Raji (cell line): ENCODE results near the gene DCBLD2.

ENCODE experiments used
- POLR2A ChIP-seq: IDR thresholded peaks from 2 replicates; pipeline ENCODE4 v1.6.1; 2011; ENCODE audit warnings: low read depth, low read length, control low read depth; ENCODE audit not compliant: insufficient read depth

Gene DCBLD2

DNA sequence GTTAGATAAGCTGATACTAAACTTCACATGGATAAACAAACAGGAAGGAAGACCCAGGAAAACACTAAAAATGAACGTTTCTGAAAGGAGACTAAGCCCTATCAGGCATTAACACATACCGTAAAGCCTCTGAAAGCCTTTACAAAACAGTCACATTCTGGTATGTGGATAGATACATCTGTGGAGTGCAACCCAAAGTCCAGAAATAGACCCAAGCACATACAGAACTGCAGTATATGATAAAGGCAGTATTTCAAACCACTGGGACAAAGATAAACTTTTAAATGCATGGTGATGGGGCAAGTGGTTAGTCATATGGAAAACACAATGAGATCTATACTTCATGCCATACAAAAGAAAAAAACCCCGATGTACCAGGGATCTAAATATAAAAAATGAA lies 26.0 kb downstream of the DCBLD2 start:
- no peak for TF ChIP-seq POLR2A

DNA sequence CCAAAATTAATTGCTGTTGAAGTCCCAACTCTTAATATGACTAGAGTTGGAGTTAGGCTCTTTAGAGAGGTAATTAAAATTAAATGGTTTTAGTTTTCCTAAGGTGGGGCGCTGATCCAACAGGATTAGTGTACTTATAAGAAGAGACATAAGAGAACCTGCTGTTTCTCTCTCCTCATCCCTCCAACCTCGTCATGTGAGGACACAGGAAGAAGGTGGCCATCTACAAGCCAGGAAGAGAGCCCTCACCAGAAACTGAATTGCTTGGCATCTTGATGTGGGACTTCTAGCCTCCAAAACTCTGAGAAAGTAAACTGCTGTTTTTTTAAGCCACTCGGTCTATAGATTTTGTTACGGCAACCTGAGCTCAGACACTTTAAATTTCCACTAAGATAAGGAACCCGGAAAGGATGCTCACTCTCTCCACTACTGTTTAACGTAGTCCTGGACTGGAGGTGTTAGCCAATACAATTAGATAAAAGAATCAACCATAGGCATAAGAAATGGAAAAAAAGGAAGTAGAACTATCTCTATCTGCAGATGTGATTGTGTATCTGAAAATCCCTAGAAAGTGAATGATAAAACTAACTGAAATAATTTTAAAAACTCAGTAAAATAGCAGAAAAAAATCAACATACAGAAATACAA lies 26.8 kb downstream of the DCBLD2 start:
- TF ChIP-seq POLR2A = no peak

DNA sequence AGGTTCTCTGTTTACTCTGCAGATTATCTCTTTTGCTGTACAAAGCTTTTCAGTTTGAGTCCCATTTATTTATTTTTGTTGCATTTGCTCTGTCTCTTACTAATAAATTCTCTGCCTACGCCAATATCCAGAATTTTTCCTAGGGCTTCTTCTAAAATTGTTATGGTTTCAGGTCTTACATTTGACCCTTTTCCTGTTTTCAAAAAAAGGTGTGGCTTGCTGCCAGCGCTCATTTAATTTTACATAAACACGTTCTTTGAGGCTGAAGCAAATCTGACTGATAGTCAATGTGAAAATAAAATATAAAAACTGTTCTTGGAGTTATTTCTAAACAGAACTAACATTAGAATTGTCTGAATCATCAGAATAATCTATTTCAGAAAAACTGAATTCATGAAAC lies 32.1 kb downstream of the DCBLD2 start:
- TF ChIP-seq POLR2A = no peak

DNA sequence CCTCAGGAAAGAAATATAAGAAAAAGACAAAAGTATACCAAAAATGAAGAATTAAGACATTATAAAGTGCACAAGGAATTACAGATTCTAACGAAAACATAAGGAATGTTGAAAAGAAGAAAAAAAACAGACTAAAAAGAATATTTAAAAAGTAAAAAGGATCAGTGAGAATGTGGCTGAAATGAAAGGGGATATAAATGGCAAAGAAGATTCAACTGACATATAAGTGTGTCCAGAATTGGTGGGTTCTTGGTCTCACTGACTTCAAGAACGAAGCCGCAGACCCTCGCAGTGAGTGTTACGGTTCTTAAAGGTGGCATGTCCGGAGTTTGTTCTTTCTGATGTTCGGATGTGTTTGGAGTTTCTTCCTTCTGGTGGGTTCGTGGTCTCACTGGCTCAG lies 44.8 kb downstream of the DCBLD2 start:
- TF ChIP-seq POLR2A = no peak

DNA sequence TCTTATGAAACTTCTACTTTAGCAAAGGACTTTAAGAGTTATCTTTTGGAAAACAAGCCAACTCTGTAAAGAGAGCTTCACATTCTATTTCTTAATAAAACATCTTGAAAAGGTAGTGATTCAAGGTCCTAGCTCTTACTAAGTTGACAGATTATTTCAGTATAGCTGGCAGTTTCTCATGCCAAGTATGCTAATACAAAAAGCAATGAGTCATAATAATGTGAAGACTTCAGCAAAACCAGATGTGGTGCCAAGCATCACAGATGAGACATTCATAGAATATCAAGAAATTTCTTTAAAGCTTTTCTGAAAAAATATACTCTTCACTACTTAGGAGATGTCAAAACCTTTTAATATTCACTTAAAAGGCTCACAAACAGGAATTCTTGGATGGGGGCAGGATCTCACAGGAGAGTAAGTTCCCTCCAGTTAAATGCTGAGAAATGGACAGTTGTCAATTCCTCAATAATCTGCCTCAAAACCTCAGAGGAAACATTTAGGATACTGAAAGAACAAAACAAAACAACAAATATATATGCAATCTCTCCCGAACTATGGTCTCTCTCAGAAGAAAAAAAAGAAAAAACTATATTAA lies 45.6 kb downstream of the DCBLD2 start:
- no peak for TF ChIP-seq POLR2A

DNA sequence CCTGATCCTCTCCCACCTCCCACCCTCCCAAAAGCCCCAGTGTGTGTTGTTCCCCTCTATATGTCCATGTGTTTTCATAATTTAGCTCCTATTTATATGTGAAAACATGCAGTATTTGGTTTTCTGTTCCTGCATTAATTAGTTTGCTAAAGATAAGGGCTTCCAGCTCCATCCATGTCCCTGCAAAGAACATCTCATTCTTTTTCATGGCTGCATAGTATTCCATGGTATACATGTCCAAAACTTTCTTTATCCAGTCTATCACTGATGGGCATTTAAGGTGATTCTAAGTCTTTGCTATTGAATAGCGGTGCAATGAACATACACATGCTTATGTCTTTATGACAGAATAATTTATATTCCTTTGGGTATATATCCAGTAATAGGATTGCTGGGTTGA lies 53.4 kb downstream of the DCBLD2 start:
- TF ChIP-seq POLR2A = no peak

DNA sequence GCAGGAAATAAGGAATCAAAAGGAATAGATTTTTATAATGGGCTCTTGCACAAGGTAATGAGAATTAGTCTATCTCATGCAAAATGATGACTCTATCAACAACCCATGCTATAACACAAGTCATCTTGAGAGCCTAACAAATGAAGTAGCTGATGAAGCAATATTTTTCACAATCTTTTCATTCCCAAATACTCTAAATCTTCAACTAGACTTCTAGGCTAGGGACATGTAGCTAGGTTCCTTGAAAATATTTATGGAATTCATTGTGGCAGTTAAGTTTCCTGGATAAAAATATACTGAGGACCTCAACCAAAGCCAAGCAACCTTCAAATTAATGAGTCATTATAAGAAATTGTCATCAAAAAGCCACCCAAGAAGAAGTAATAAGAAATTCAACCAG lies 55.4 kb downstream of the DCBLD2 start:
- TF ChIP-seq POLR2A = no peak

DNA sequence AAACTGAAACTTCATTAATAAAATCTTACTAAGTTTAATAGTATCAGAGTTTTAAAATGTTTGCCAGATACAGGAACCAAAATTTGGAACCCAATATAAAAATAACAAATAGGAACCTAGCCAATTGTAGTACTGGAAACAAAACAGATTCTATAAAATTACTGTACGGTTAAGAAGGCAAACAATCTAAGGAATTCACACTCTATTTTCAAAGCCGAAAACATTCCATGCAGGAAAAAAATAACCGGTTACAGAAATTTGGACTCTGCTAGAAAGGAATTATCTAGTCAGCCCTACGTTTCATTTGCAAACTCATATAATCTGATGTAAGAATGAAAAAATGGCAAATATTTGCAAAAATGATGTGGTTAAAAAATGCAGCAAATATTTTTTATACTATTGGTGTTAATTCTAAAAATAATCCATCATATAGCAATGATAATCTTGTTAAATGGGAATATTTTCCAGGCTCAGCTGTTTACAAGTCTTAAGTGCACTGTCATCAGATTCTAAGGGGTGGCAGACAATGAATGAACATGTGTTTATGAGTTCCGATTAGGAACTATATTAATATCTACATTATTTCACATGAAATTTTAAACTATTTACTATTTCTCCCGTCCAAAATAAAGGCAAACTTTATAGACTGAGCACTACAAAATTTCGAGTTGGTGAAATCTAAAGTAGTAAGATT lies 58.1 kb downstream of the DCBLD2 start:
- TF ChIP-seq POLR2A = no peak

DNA sequence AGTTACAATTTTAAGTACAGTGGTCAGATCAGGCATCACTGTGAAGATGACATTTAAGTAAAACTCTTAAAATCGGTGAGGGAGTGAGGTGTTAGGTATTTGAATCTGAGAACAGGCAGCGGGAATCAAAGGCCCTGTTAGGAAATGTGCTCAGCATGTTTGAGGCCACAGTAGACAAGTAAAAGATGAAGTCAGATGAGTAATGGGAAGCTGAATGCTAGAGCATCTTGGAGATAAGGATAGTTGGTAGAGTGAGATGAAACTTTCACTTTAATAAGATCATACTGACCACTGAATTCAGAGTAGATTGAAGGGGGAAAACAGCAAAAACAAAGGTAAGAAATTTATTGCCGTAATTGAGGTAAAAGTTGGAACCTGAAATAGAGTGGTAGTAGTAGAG lies 61.6 kb downstream of the DCBLD2 start:
- TF ChIP-seq POLR2A = no peak

DNA sequence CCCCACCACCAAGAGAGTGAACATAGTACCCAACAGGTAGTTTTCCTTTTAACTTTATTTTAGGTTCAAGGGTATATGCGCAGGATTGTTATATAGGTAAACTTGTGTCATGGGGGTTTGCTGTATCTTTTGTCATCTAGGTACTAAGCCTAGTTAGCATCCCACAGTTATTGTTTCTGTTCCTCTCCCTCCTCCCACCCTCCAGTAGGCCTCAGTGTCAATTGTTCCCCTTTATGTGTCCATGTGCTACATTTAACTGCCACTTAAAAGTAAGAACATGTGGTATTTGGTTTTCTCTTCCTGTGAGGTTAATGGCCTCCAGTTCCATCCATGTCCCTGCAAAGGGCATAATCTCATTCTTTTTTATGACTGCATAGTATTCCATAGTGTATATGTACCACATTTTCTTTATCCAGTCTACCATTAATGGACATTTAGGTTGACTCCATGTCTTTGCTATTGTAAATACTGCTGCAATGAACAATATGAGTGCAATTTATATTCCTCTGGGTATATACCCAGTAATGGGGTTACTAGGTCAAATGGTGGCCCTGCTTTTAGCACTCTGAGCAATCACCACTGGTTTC lies 72.2 kb downstream of the DCBLD2 start:
- no peak for TF ChIP-seq POLR2A

DNA sequence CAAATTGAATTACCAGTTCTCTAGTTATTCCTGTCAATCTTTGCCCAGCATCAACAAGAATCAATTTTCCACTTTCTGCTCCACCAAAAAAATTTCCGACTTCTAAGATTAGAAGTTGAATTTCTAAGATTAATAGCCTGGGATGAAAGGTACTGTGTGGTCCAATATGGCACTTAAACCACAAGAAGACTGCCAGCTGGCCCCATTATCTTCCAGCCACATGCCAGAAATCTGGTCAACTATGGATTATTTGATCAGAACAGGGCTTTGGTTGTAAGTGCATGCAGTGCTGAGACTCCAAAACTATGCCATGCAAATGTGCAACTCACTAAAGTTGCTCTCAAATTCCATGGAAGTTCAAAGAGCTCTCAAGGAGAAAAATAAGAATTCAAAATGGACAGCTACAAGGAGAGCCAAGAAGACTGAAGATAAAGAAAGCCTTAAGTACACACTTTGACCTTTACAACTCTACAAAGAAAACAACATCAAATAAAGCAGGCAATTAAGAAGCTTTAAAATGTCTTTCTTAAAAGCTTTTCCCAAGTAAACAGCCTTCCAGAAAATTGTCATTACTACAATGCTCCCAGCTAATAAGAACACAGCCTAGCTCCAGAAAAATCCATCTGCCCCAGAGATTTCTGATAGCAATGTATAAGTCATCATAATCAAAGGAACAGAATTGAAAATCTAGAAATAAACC lies 74.1 kb downstream of the DCBLD2 start:
- no peak for TF ChIP-seq POLR2A

DNA sequence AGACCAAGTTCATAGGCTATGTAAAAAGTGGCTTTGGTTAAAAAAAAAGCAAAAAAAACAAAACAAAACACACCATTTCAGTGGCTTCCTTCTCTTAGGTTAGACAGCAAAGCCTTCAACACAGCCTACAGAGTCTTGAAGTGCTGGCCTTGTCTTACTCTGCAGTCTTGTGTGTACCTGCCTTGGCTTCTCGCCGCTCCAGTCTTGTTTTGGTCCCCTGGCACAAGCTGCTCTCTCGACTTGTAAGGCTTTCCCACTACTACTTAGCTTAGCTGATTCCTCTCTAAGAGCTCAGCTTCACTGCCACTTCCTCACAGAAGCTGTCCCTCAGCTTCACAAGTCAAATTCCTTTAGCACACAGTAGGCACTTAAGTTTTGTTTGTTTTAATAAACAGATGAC lies 75.4 kb downstream of the DCBLD2 start:
- TF ChIP-seq POLR2A = no peak

DNA sequence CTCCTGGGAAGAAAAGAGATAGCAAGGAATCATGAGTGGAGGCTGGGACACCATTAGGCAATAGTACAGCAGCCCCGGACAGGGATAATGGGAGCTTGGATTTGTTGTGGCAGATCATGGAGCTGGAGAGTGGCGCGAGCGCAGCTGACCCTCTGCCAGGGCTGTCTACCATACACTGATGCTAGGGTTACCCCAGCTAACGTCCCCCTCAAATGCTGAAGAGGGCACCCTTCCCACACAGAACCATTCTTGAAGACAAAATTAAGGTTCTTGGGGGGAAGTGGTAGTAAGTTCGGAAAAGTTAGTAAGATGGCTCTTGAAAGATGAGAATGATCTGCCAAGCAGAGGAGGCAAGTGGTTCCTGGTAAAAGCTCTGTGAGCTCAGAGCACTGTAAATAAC lies 77.2 kb downstream of the DCBLD2 start:
- no peak for TF ChIP-seq POLR2A

DNA sequence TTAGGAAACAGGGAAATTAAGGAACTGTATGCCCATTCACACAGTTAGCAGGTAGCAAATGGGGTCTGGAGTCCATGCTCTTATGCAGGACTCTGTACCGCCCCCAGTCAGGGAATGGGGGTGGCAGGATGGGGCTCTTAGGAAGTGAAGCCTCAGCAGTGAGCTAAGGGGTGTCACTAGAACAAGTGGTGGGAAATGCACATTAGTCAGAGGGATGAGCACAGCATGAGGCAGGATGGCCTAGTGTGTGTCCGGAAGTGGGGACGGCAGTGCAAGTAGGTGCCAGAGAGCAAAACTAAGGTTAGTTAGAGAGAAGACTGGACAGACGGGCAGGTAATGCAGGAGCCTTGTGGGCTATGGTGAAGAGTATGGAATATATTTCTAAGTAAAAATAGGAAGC lies 77.7 kb downstream of the DCBLD2 start:
- TF ChIP-seq POLR2A = no peak

DNA sequence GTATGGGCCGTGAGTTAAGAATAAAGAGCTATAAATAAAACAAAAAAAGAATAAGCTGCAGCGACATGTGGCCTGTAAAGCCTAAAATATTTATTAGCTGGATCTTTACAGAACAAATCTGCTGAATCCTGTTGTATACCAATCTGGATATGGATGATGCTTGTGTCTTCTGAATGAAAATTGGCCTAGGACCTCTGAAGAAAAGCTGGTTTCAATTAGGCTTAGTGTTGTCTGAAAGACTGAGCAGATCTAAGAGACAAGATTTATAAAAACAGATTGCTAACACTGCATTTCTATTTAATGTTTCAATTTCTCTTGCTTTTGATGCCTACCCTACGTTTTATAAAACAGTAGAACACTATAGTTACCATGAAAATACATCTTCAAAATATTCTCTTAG lies 80.4 kb downstream of the DCBLD2 start:
- TF ChIP-seq POLR2A = no peak
